Glutamatergic neuron (in vitro differentiated cells): ENCODE results near the gene TSPAN1. TPM values are rescaled to one million over a fixed set of nuclear protein-coding genes. Genes with fewer than 3 reads are reported as not detected.

Source experiments
- DNase-seq: peaks from one replicate; pipeline ENCODE4 v3.0.0; 2022
- H3K27ac Mint-ChIP-seq: one replicate; pipeline ENCODE4 v1.8.0; 2020; ENCODE audit warnings: mild to moderate bottlenecking, mixed read lengths, inconsistent platforms; ENCODE audit not compliant: unreplicated experiment
- H3K27me3 Mint-ChIP-seq: one replicate; pipeline ENCODE4 v1.8.0; 2020; ENCODE audit warnings: mild to moderate bottlenecking, moderate library complexity, mixed read lengths, inconsistent platforms; ENCODE audit not compliant: unreplicated experiment
- H3K36me3 Mint-ChIP-seq: one replicate; pipeline ENCODE4 v1.8.0; 2020; ENCODE audit warnings: mild to moderate bottlenecking, mixed read lengths, inconsistent platforms; ENCODE audit not compliant: unreplicated experiment
- H3K4me1 Mint-ChIP-seq: one replicate; pipeline ENCODE4 v1.8.0; 2020; ENCODE audit warnings: mild to moderate bottlenecking, low read depth, mixed read lengths, inconsistent platforms; ENCODE audit not compliant: unreplicated experiment
- H3K4me3 Mint-ChIP-seq: one replicate; pipeline ENCODE4 v1.8.0; 2020; ENCODE audit warnings: mild to moderate bottlenecking, mixed read lengths, inconsistent platforms; ENCODE audit not compliant: unreplicated experiment
- H3K9me3 Mint-ChIP-seq: one replicate; pipeline ENCODE4 v1.8.0; 2020; ENCODE audit warnings: mild to moderate bottlenecking, moderate library complexity, mixed read lengths, inconsistent platforms; ENCODE audit not compliant: unreplicated experiment
- CTCF ChIP-seq: fragments of 200-600 bp; sonication (generic); IDR thresholded peaks from one replicate; pipeline ENCODE4 v1.5.0; 2021; ENCODE audit not compliant: partially characterized antibody, unreplicated experiment
- total RNA-seq: library from RNA; stranded (reverse); fragmentation: NEBNext Ultra II Directional; extraction: Animal tissue kit (Norgen Biotek cat#: 25700); gene quantifications from one replicate; pipeline ENCODE4 v1.2.1, GENCODE V29; 2021; ENCODE audit not compliant: unreplicated experiment

TSPAN1 gene
- total RNA-seq, 1 donor from 2014 or later = 2.3 TPM

- peaks cover 7% of the 10 kb centered on the region for H3K9me3 Mint-ChIP-seq
- TF ChIP-seq CTCF = no peak
- no peak overlapping the region for H3K27ac Mint-ChIP-seq
- H3K4me1 Mint-ChIP-seq = peaks cover 5% of the 10 kb centered on the region
- H3K27me3 Mint-ChIP-seq = no peaks in the 10 kb centered on the region
- no peak overlapping the region for H3K4me3 Mint-ChIP-seq
- peaks cover 5% of the 10 kb centered on the region for H3K36me3 Mint-ChIP-seq
- no peak for DNase-seq
Measured at GRCh38 chr1:46186076-46186475, 11.2 kb downstream of the TSPAN1 start.

- no peak for TF ChIP-seq CTCF
- H3K27ac Mint-ChIP-seq = no peak overlapping the region
- no peaks in the 10 kb centered on the region for H3K27me3 Mint-ChIP-seq
- peaks cover 7% of the 10 kb centered on the region for H3K9me3 Mint-ChIP-seq
- peaks cover 5% of the 10 kb centered on the region for H3K36me3 Mint-ChIP-seq
- no peak for DNase-seq
- no peak overlapping the region for H3K4me3 Mint-ChIP-seq
- no peaks in the 10 kb centered on the region for H3K4me1 Mint-ChIP-seq
Measured at GRCh38 chr1:46187106-46187869, 12.4 kb downstream of the TSPAN1 start.

GRCh38 chr1:46188295-46189030 lies 13.6 kb downstream of the TSPAN1 start:
- Mint-ChIP-seq H3K4me3 (no peak overlapping the region), H3K36me3 (peaks cover 5% of the 10 kb centered on the region), H3K27me3 (peaks cover 2% of the 10 kb centered on the region), H3K27ac (no peak overlapping the region), H3K9me3 (peaks cover 4% of the 10 kb centered on the region), H3K4me1 (no peaks in the 10 kb centered on the region)
- no peak for TF ChIP-seq CTCF
- DNase-seq = no peak

GRCh38 chr1:46190539-46190938 lies 15.7 kb downstream of the TSPAN1 start:
- H3K27me3 Mint-ChIP-seq = peaks cover 2% of the 10 kb centered on the region
- H3K27ac Mint-ChIP-seq = no peak overlapping the region
- no peaks in the 10 kb centered on the region for H3K4me1 Mint-ChIP-seq
- H3K36me3 Mint-ChIP-seq = peaks cover 5% of the 10 kb centered on the region
- no peak for DNase-seq
- TF ChIP-seq CTCF = no peak
- H3K4me3 Mint-ChIP-seq = no peak overlapping the region
- peaks cover 4% of the 10 kb centered on the region for H3K9me3 Mint-ChIP-seq
